ENCODE measurements around the gene BLID. TPM values are rescaled to one million over a fixed set of nuclear protein-coding genes. Genes with fewer than 3 reads are reported as not detected.

BLID gene
- total RNA-seq, 6 experiments from 2014 or later = 0.85 to 1.6 (median 1.2) TPM

- Mint-ChIP-seq H3K36me3 (ENCODE audit: low read depth) (peaks cover 87% of the 10 kb centered on the region), H3K9me3 (no peaks in the 10 kb centered on the region), H3K27me3 (ENCODE audit: insufficient read depth) (no peaks in the 10 kb centered on the region; the same call in none of the 2 replicates), H3K4me1 (ENCODE audit: low read depth) (peaks cover 87% of the 10 kb centered on the region), H3K27ac (peak overlapping the region; percentile 65), H3K4me3 (no peak overlapping the region)
- no peak for DNase-seq
- TF ChIP-seq, protein P1, sequence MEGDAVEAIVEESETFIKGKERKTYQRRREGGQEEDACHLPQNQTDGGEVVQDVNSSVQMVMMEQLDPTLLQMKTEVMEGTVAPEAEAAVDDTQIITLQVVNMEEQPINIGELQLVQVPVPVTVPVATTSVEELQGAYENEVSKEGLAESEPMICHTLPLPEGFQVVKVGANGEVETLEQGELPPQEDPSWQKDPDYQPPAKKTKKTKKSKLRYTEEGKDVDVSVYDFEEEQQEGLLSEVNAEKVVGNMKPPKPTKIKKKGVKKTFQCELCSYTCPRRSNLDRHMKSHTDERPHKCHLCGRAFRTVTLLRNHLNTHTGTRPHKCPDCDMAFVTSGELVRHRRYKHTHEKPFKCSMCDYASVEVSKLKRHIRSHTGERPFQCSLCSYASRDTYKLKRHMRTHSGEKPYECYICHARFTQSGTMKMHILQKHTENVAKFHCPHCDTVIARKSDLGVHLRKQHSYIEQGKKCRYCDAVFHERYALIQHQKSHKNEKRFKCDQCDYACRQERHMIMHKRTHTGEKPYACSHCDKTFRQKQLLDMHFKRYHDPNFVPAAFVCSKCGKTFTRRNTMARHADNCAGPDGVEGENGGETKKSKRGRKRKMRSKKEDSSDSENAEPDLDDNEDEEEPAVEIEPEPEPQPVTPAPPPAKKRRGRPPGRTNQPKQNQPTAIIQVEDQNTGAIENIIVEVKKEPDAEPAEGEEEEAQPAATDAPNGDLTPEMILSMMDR (IDR thresholded peaks at IDR 0.05) = no peak
Measured at GRCh38 chr11:122114976-122115375, 1.0 kb downstream of the BLID start.

- Mint-ChIP-seq H3K27me3 (ENCODE audit: insufficient read depth) (no peaks in the 10 kb centered on the region; the same call in none of the 2 replicates), H3K4me1 (ENCODE audit: low read depth) (peaks cover 81% of the 10 kb centered on the region), H3K9me3 (no peaks in the 10 kb centered on the region), H3K36me3 (ENCODE audit: low read depth) (peaks cover 89% of the 10 kb centered on the region), H3K27ac (peak overlapping the region; percentile 65), H3K4me3 (peak overlapping the region; percentile 20; the same call in 1 of the 2 replicates)
- TF ChIP-seq, protein P1 (IDR thresholded peaks at IDR 0.05) = no peak
- no peak for DNase-seq
Measured at GRCh38 chr11:122113836-122114825, 1.9 kb downstream of the BLID start.

DNA sequence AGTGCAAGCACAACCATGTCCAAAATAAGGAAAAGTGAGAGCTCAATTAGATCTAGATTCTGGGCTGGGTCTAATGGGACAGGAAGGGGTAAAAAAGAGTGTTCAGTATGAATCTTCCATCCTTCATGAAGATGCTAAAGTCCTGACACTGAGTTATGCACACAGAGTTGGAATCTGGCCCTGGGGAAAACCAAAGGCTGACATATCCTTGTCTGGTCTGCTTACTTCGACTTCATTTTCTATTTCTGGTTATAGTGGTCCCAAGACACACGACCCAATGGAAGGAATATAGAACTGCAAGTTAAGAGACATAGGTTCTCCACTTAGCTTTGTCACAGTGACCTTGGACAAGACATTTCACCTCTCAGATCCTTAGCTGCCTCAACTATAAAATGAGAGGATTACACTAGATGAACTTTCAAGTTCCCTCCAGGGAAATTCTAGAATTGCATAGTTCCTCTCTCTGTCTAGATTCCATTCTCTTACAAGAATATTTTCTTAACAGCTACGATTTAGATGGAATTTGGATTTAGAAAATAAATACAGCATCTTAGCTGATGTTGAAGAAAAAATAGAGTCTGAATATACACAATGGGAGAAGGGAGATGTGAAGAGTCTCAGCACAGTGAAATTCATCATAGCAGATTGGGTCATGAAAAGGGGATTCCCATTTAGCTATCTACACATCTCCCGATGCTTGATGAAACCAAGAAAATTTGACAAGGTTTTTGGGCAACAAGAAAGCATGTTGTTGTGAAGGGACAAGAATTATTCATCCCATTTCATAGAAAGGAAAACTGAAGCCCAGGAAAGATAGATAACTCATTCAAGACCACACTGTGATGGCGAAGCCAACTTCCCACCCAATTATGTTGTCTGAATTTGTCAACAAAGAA, 3.3 kb downstream of the BLID start:
- no peak for DNase-seq
- Mint-ChIP-seq H3K27me3 (ENCODE audit: insufficient read depth) (peaks cover under 1% of the 10 kb centered on the region; the same call in 1 of the 2 replicates), H3K4me1 (ENCODE audit: low read depth) (peaks cover 69% of the 10 kb centered on the region), H3K36me3 (ENCODE audit: low read depth) (peaks cover 90% of the 10 kb centered on the region), H3K27ac (peak overlapping the region; percentile 40), H3K9me3 (no peaks in the 10 kb centered on the region), H3K4me3 (no peak overlapping the region; the same call in 1 of the 2 replicates)
- TF ChIP-seq, protein P1 (IDR thresholded peaks at IDR 0.05) = no peak

DNA sequence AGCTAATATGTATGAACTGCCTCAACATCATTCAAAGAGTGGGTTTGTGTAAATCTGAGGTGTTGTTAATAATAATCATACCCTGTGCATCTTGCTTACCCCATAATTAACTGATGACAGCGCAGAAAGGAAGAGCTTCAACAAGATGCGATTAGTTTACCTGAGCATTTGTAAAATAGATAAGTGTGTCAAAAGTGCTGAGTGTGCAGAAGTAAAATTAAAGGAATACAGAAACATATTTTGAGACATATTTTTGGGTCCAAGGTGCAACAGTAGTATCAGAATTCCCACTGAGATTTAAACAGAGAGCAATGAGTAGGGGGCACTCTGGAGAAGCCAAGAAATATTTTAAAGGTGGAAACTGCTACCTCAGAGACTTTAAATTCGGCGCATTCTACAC, 6.1 kb downstream of the BLID start:
- Mint-ChIP-seq H3K36me3 (ENCODE audit: low read depth) (peaks cover 82% of the 10 kb centered on the region), H3K9me3 (no peaks in the 10 kb centered on the region), H3K4me3 (peak overlapping the region; percentile 35; the same call in 1 of the 2 replicates), H3K27me3 (ENCODE audit: insufficient read depth) (peaks cover 2% of the 10 kb centered on the region; the same call in 1 of the 2 replicates), H3K27ac (peak overlapping the region; percentile 41), H3K4me1 (ENCODE audit: low read depth) (peaks cover 41% of the 10 kb centered on the region)
- TF ChIP-seq, protein P1 (IDR thresholded peaks at IDR 0.05) = no peak
- no peak for DNase-seq

DNA sequence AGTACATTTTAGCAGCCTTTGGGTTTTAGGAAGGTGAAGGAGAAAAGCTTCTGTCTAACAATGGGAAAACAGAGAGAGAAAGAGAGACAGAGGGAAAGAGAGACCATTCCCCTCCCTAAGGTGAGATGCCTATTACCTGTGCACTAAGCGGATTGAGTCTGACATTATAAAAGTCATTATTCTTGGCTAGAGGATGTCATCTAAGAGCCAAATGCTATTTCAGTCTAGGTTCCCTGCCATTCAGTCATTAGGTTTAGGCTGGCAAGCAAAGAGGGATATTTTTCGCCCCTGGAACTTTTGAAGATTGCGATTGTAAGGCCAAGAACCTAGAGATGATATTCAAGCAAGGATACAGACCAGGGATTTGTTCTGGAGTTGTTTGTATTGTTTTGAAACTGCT, 7.2 kb downstream of the BLID start:
- Mint-ChIP-seq H3K9me3 (no peaks in the 10 kb centered on the region), H3K36me3 (ENCODE audit: low read depth) (peaks cover 79% of the 10 kb centered on the region), H3K4me1 (ENCODE audit: low read depth) (peaks cover 30% of the 10 kb centered on the region), H3K27ac (peak overlapping the region; percentile 71), H3K27me3 (ENCODE audit: insufficient read depth) (peaks cover 6% of the 10 kb centered on the region; the same call in 1 of the 2 replicates), H3K4me3 (no peak overlapping the region)
- TF ChIP-seq, protein P1 (IDR thresholded peaks at IDR 0.05) = no peak
- DNase-seq = no peak

Data from HFFc6 (cell line).